Endothelial cell of umbilical vein (primary cell): ENCODE results near the gene DUT.

Experiments
- CTCF ChIP-seq, 2 donors: IDR thresholded peaks; 1 replicate in 1 of 2; 2 replicates in 1 of 2; pipeline ENCODE4 v1.5.1; 2011; ENCODE audit warnings: low read length in 2 of 2, mild to moderate bottlenecking in 2 of 2, moderate library complexity in 2 of 2, control low read depth in 1 of 2, inconsistent platforms in 1 of 2, low read depth in 1 of 2; ENCODE audit not compliant: insufficient read depth in 1 of 2; ENCODE audit errors: extremely low read depth in 1 of 2
- EZH2 ChIP-seq: IDR thresholded peaks from 2 replicates; pipeline ENCODE4 v1.6.1; 2012; ENCODE audit warnings: borderline replicate concordance, low read depth, mild to moderate bottlenecking, moderate library complexity, low read length, inconsistent platforms; ENCODE audit not compliant: severe bottlenecking
- POLR2A ChIP-seq: IDR thresholded peaks from 2 replicates; pipeline ENCODE4 v1.6.1; 2012; ENCODE audit warnings: low read depth, mild to moderate bottlenecking, control low read depth, low read length
- POLR2AphosphoS5 ChIP-seq: IDR thresholded peaks from 2 replicates; pipeline ENCODE4 v1.6.1; 2012; ENCODE audit warnings: low read depth, mild to moderate bottlenecking, control low read depth, low read length, moderate library complexity; ENCODE audit not compliant: insufficient read depth

- no peak for TF ChIP-seq CTCF (IDR thresholded peaks at IDR 0.05; ENCODE audit: extremely low read depth in 1 of 2, insufficient read depth in 1 of 2, low read depth in 1 of 2, low read length in 2 of 2)
- no peak for TF ChIP-seq POLR2A
- TF ChIP-seq POLR2AphosphoS5, result no peak
- no peak for TF ChIP-seq EZH2
These were observed 18.0 kb upstream of the DUT start for GRCh38 chr15:48313216-48313615.
